OCI-LY3 (cell line): ENCODE results near the gene IQSEC1.

Source experiments
- CTCF ChIP-seq: fragments of 200-600, 300-600 bp; sonication (generic); IDR thresholded peaks from 2 replicates; pipeline ENCODE4 v1.5.1; 2014; ENCODE audit warnings: antibody characterized with exemption, low read length, low read depth
- EZH2phosphoT487 ChIP-seq: fragments of 200-600 bp; shearing (Covaris generic); IDR thresholded peaks from 2 replicates; pipeline ENCODE4 v1.6.1; 2018; ENCODE audit warnings: antibody characterized with exemption, mixed run types, low read depth

- TF ChIP-seq CTCF, result no peak
- no peak for TF ChIP-seq EZH2phosphoT487
Observed at GRCh38 chr3:12935861-12936830, 137.1 kb downstream of the IQSEC1 start.
